HL-60 (cell line): Measurements from ENCODE around the gene MYL9.

ENCODE experiments used
- DNase-seq, 2 experiments: peaks; one replicate each; pipeline ENCODE4 v3.0.0-alpha.2; 2010 to 2020; ENCODE audit warnings: low read depth in 1 of 2, low spot score in 1 of 2
- H3K27ac ChIP-seq: fragments of 250-450 bp; sonication (Bioruptor Pico); replicated peaks from 2 replicates; pipeline ENCODE4 v1.5.1; 2020; ENCODE audit warnings: mild to moderate bottlenecking, moderate library complexity
- H3K27me3 ChIP-seq: fragments of 250-450 bp; sonication (Bioruptor Pico); 2 replicates; pipeline ENCODE4 v1.5.1; 2021; ENCODE audit warnings: mild to moderate bottlenecking, moderate library complexity; ENCODE audit not compliant: insufficient read depth, poor library complexity, severe bottlenecking
- H3K4me3 ChIP-seq: replicated peaks from 2 replicates; pipeline ENCODE4 v1.5.1; 2011; ENCODE audit warnings: mild to moderate bottlenecking, control low read depth, low read length; ENCODE audit not compliant: insufficient read depth
- GABPA ChIP-seq: IDR thresholded peaks from 2 replicates; pipeline ENCODE4 v1.6.1; 2012; ENCODE audit warnings: low read depth
- POLR2AphosphoS5 ChIP-seq: IDR thresholded peaks from 2 replicates; pipeline ENCODE4 v1.6.1; 2012; ENCODE audit warnings: low read depth
- REST ChIP-seq: IDR thresholded peaks from 2 replicates; pipeline ENCODE4 v1.6.1; 2012; ENCODE audit warnings: low read depth; ENCODE audit not compliant: insufficient replicate concordance
- SPI1 ChIP-seq: IDR thresholded peaks from 2 replicates; pipeline ENCODE4 v1.6.1; 2012; ENCODE audit warnings: low read depth, mild to moderate bottlenecking, borderline replicate concordance
- TF ChIP-seq, protein P1 (sequence below): IDR thresholded peaks from one replicate; pipeline ENCODE4 v1.5.1; 2011; ENCODE audit warnings: low read length, control low read depth, inconsistent platforms; ENCODE audit not compliant: insufficient read depth

The MYL9 gene

GRCh38 chr20:36525620-36526365, 15.5 kb upstream of the MYL9 start:
- DNase-seq = no peak
- TF ChIP-seq GABPA = no peak
- no peak for TF ChIP-seq REST
- TF ChIP-seq POLR2AphosphoS5 = no peak
- TF ChIP-seq, protein P1, sequence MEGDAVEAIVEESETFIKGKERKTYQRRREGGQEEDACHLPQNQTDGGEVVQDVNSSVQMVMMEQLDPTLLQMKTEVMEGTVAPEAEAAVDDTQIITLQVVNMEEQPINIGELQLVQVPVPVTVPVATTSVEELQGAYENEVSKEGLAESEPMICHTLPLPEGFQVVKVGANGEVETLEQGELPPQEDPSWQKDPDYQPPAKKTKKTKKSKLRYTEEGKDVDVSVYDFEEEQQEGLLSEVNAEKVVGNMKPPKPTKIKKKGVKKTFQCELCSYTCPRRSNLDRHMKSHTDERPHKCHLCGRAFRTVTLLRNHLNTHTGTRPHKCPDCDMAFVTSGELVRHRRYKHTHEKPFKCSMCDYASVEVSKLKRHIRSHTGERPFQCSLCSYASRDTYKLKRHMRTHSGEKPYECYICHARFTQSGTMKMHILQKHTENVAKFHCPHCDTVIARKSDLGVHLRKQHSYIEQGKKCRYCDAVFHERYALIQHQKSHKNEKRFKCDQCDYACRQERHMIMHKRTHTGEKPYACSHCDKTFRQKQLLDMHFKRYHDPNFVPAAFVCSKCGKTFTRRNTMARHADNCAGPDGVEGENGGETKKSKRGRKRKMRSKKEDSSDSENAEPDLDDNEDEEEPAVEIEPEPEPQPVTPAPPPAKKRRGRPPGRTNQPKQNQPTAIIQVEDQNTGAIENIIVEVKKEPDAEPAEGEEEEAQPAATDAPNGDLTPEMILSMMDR = no peak
- no peak for TF ChIP-seq SPI1
- no peaks in the 10 kb centered on the region for H3K27me3 ChIP-seq
- H3K27ac ChIP-seq = no peak overlapping the region
- no peak overlapping the region for H3K4me3 ChIP-seq

DNA sequence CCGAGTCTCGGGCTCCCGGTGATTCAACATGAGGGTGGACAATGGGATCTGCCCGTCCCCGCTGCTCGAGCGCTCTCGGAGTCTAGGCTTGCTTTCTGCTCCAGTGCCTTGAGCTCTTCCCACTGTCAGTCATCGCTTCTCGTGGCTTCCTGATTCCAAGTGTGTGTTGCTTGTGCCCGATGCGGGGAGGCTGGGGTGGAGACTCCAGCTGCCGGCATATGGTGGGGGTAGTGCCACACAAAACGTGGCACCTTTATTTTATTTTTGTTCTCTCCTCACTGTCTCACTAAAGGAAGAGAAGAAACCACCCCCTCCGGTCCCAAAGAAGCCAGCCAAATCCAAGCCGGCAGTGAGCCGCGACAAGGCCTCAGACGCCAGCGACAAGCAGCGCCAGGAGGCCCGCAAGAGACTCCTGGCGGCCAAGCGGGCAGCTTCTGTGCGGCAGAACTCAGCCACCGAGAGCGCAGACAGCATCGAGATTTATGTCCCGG, 14.8 kb upstream of the MYL9 start:
- no peak for DNase-seq
- no peak for TF ChIP-seq REST
- TF ChIP-seq SPI1 = no peak
- no peak for TF ChIP-seq GABPA
- TF ChIP-seq, protein P1 = no peak
- no peak for TF ChIP-seq POLR2AphosphoS5
- no peaks in the 10 kb centered on the region for H3K27me3 ChIP-seq
- no peak overlapping the region for H3K4me3 ChIP-seq
- H3K27ac ChIP-seq = no peak overlapping the region

- Histone ChIP-seq H3K27me3 (no peaks in the 10 kb centered on the region), H3K4me3 (no peak overlapping the region), H3K27ac (no peak overlapping the region)
- TF ChIP-seq GABPA = no peak
- TF ChIP-seq, protein P1 = no peak
- DNase-seq = no peak
Measured at GRCh38 chr20:36527331-36528125, 13.8 kb upstream of the MYL9 start.
